Measurements from ENCODE around the gene CFAP299. TPM values are rescaled to one million over a fixed set of nuclear protein-coding genes. Genes with fewer than 3 reads are reported as not detected.
A peak's percentile ranks its signal among the peaks of the same experiment; 100 is the strongest.

CFAP299 gene
- total RNA-seq, 1 donor = 2.5 TPM

DNA sequence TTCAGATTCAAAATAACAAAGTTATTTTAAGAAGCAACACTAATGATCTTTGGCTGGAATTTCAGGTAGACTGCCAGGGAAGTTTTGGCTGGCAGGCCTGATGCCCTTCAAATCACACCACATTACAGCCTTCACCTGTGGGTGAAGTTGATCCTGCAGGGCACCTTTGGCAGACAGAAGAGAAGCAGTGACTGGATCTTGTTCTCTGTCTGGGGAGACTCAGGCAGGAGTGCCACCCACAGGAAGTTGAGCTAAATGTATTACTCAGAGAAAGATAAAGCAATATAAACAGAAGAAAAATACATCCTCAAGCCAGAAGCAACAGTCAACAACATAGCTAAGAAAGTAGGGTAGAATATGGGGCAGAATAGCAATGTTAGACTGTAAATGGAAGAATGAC is 12.8 kb upstream of the CFAP299 start:
- H3K27me3 ChIP-seq (ENCODE audit: insufficient read depth, low read length) = no peaks in the 10 kb centered on the region
- peaks cover 25% of the 10 kb centered on the region for H3K4me1 ChIP-seq (ENCODE audit: insufficient read depth, low read length)
- H3K4me3 ChIP-seq (ENCODE audit: insufficient read depth, low read length) = no peak overlapping the region
- TF ChIP-seq, protein P1, sequence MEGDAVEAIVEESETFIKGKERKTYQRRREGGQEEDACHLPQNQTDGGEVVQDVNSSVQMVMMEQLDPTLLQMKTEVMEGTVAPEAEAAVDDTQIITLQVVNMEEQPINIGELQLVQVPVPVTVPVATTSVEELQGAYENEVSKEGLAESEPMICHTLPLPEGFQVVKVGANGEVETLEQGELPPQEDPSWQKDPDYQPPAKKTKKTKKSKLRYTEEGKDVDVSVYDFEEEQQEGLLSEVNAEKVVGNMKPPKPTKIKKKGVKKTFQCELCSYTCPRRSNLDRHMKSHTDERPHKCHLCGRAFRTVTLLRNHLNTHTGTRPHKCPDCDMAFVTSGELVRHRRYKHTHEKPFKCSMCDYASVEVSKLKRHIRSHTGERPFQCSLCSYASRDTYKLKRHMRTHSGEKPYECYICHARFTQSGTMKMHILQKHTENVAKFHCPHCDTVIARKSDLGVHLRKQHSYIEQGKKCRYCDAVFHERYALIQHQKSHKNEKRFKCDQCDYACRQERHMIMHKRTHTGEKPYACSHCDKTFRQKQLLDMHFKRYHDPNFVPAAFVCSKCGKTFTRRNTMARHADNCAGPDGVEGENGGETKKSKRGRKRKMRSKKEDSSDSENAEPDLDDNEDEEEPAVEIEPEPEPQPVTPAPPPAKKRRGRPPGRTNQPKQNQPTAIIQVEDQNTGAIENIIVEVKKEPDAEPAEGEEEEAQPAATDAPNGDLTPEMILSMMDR (IDR thresholded peaks at IDR 0.05; ENCODE audit: extremely low read depth, low read depth, low read length) = peak; percentile 51
- no peaks in the 10 kb centered on the region for H3K36me3 ChIP-seq (ENCODE audit: insufficient read depth, low read length)
- peak; percentile 89 for DNase-seq (ENCODE audit: insufficient read length, low spot score, missing footprints)
- H4K20me1 ChIP-seq (ENCODE audit: insufficient read depth, low read length) = no peaks in the 10 kb centered on the region
- H3K27ac ChIP-seq (ENCODE audit: low read depth, low read length) = no peak overlapping the region
- H2AFZ ChIP-seq (ENCODE audit: low read length) = no peak overlapping the region
- H3K4me2 ChIP-seq (ENCODE audit: insufficient read depth, low read length) = no peak overlapping the region
- H3K9me3 ChIP-seq (ENCODE audit: low read depth, low read length) = no peaks in the 10 kb centered on the region
- peaks cover 2% of the 10 kb centered on the region for H3K79me2 ChIP-seq (ENCODE audit: insufficient read depth, low read length)

DNA sequence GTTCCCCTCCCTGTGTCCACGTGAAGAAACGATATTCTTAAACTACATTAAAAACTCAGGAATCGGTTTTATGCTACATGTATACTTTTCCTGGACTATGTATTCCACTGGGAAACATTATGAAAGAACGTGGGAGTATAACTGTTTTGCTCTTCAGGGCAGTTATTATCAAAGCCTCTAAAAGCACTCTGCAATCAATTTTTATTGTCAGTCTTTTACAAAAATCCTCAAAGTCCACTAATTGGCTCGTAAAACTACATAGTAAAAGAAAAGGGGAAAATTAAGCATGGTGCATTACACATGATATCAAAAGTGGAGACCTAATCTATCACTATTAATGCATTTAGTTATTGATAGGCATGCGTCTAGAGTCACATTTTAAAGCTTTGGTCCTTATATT is 11.4 kb upstream of the CFAP299 start:
- no peaks in the 10 kb centered on the region for H4K20me1 ChIP-seq (ENCODE audit: insufficient read depth, low read length)
- no peaks in the 10 kb centered on the region for H3K9me3 ChIP-seq (ENCODE audit: low read depth, low read length)
- TF ChIP-seq, protein P1 (IDR thresholded peaks at IDR 0.05; ENCODE audit: extremely low read depth, low read depth, low read length) = no peak
- no peak for DNase-seq (ENCODE audit: insufficient read length, low spot score, missing footprints)
- H3K36me3 ChIP-seq (ENCODE audit: insufficient read depth, low read length) = no peaks in the 10 kb centered on the region
- peaks cover 16% of the 10 kb centered on the region for H3K4me1 ChIP-seq (ENCODE audit: insufficient read depth, low read length)
- H3K79me2 ChIP-seq (ENCODE audit: insufficient read depth, low read length) = peaks cover 2% of the 10 kb centered on the region
- no peak overlapping the region for H2AFZ ChIP-seq (ENCODE audit: low read length)
- no peak overlapping the region for H3K27ac ChIP-seq (ENCODE audit: low read depth, low read length)
- no peaks in the 10 kb centered on the region for H3K27me3 ChIP-seq (ENCODE audit: insufficient read depth, low read length)
- H3K4me3 ChIP-seq (ENCODE audit: insufficient read depth, low read length) = no peak overlapping the region
- H3K4me2 ChIP-seq (ENCODE audit: insufficient read depth, low read length) = no peak overlapping the region

DNA sequence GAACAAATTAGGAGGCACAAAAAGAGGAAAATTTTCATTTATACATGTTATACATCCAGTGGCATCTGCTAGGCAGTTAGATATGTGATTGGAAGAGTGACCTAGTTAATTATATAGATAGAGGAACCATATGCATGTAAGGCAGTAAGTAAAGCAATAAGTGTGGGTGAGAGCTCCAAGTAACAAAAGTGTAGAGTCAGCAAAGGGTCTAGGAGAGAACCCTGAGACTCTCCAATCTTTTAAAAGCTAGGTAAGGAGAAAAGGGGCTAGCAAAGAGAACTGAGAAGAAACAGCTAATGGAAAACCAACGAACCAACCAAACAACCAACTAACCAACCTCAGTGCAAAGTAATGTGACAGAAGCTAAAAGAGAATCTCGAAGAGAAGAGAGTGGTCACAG is 3.8 kb upstream of the CFAP299 start:
- Histone ChIP-seq H3K27me3 (ENCODE audit: insufficient read depth, low read length) (no peaks in the 10 kb centered on the region), H3K9me3 (ENCODE audit: low read depth, low read length) (no peaks in the 10 kb centered on the region), H3K4me2 (ENCODE audit: insufficient read depth, low read length) (no peak overlapping the region), H3K36me3 (ENCODE audit: insufficient read depth, low read length) (no peaks in the 10 kb centered on the region), H3K79me2 (ENCODE audit: insufficient read depth, low read length) (peaks cover 3% of the 10 kb centered on the region), H3K4me1 (ENCODE audit: insufficient read depth, low read length) (peaks cover 13% of the 10 kb centered on the region), H3K27ac (ENCODE audit: low read depth, low read length) (no peak overlapping the region), H3K4me3 (ENCODE audit: insufficient read depth, low read length) (no peak overlapping the region), H4K20me1 (ENCODE audit: insufficient read depth, low read length) (no peaks in the 10 kb centered on the region), H2AFZ (ENCODE audit: low read length) (no peak overlapping the region)
- TF ChIP-seq, protein P1 (IDR thresholded peaks at IDR 0.05; ENCODE audit: extremely low read depth, low read depth, low read length) = no peak
- DNase-seq (ENCODE audit: insufficient read length, low spot score, missing footprints) = no peak

DNA sequence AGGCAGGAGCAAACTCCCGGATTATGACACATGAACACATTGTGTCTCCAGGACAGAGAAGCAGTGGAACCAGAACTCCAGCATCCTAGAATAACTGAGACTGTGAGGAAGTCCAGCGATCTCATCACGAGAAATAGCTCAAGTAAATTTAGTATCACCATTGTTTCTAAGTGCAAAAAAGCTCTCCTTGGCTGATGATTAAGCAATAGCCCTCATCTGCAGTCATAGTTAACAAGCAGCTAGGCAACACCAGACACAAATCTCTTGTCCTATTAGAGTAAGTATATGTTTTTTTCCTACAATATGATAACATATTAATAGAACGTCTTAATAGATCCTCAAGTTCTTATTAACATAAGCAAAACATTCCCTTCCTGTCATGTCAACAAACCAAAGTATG is 2.4 kb upstream of the CFAP299 start:
- H3K9me3 ChIP-seq (ENCODE audit: low read depth, low read length) = no peaks in the 10 kb centered on the region
- DNase-seq (ENCODE audit: insufficient read length, low spot score, missing footprints) = no peak

More for the DNA sequence above, 2.4 kb upstream of the CFAP299 start:
- no peak overlapping the region for H3K27ac ChIP-seq (ENCODE audit: low read depth, low read length)
- no peaks in the 10 kb centered on the region for H3K36me3 ChIP-seq (ENCODE audit: insufficient read depth, low read length)
- no peak overlapping the region for H2AFZ ChIP-seq (ENCODE audit: low read length)
- H3K27me3 ChIP-seq (ENCODE audit: insufficient read depth, low read length) = no peaks in the 10 kb centered on the region
- no peak overlapping the region for H3K4me3 ChIP-seq (ENCODE audit: insufficient read depth, low read length)
- TF ChIP-seq, protein P1 (IDR thresholded peaks at IDR 0.05; ENCODE audit: extremely low read depth, low read depth, low read length) = no peak
- H3K4me1 ChIP-seq (ENCODE audit: insufficient read depth, low read length) = peaks cover 13% of the 10 kb centered on the region
- no peaks in the 10 kb centered on the region for H4K20me1 ChIP-seq (ENCODE audit: insufficient read depth, low read length)
- H3K79me2 ChIP-seq (ENCODE audit: insufficient read depth, low read length) = peaks cover 3% of the 10 kb centered on the region
- H3K4me2 ChIP-seq (ENCODE audit: insufficient read depth, low read length) = no peak overlapping the region
